Activated naive CD8-positive, alpha-beta T cell treated with anti-CD3 and anti-CD28 coated beads, Interleukin-2, amount 10 ng/mL, durations not matched to agents 7 days and 5 days (primary cell): Measurements from ENCODE around the gene UBE2G2. TPM values are rescaled to one million over a fixed set of nuclear protein-coding genes. Genes with fewer than 3 reads are reported as not detected.

Experiments used
- ATAC-seq: fragments of 150-1000 bp; cut with Tn5 transposase; one replicate; pipeline ENCODE4 v1.10.0; 2021; ENCODE audit warnings: low read depth, moderate library complexity
- POLR2A ChIA-PET: fragments of 350-600 bp; sonication (Branson Sonifier 250); formaldehyde crosslinking; loops from one replicate; lab custom pipeline; 2021; ENCODE audit warnings: antibody characterized with exemption; lab: Charles Lee
- DNase-seq: peaks from one replicate; pipeline ENCODE4 v3.0.0; 2021
- H3K27ac Mint-ChIP-seq: one replicate; pipeline ENCODE4 v1.8.0; 2022; ENCODE audit warnings: mild to moderate bottlenecking, mixed read lengths
- H3K27me3 Mint-ChIP-seq: one replicate; pipeline ENCODE4 v1.8.0; 2022; ENCODE audit warnings: mild to moderate bottlenecking, moderate library complexity, mixed read lengths
- H3K36me3 Mint-ChIP-seq: one replicate; pipeline ENCODE4 v1.8.0; 2021; ENCODE audit warnings: mild to moderate bottlenecking, mixed read lengths
- H3K4me1 Mint-ChIP-seq: one replicate; pipeline ENCODE4 v1.8.0; 2021; ENCODE audit warnings: mixed read lengths
- H3K4me3 Mint-ChIP-seq: one replicate; pipeline ENCODE4 v1.8.0; 2022; ENCODE audit warnings: mild to moderate bottlenecking, moderate library complexity, mixed read lengths
- H3K9me3 Mint-ChIP-seq: one replicate; pipeline ENCODE4 v1.8.0; 2021; ENCODE audit warnings: mixed read lengths
- total RNA-seq, 2 experiments: library from RNA; stranded (reverse); gene quantifications; one replicate each; pipeline ENCODE4 v1.2.3, GENCODE V29; 2021

Gene UBE2G2
- total RNA-seq, 2 experiments from 2014 or later, result 111 TPM

DNA sequence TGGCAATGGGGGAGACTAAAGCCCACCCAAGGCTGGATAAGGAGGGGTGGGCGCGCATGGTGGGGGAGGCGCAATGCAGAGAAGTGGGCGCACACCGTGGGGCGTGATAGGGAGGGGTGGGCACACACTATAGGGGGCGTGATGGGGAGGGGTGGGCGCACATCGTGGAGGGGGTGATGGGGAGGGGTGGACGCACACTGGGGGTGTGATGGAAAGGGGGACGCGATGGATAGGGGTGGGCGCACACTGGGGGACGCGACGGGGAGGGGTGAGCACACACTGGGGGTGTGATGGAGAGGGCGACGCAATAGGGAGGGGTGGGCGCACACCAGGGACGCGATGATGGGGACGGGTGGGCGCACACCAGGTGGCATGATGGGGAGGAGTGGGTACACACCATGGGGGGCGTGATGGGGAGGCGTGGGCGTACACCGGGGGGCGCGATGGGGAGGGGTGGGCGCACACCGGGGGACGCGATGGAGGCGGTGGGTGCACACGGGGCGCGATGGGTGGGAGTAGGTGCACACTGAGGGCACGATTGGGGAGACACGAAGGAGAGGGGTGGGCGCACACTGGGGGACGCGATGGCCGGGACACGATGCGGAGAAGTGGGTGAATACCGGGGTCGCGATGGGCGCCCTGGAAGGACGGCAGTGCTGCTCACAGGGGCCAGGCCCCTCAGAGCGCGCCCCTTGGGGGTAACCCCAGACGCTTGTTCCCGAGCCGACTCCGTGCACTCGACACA, 15.3 kb upstream of the UBE2G2 start:
- H3K27me3 Mint-ChIP-seq, result no peaks in the 10 kb centered on the region
- H3K27ac Mint-ChIP-seq, result peak overlapping the region; percentile 48
- no peak for ATAC-seq
- POLR2A ChIA-PET, result interaction anchor here (0.6 to 1.1 kb wide), 7 partner anchors 15 to 103 kb away, joined by 3 to 10 read pairs (median 4); partner anchors contain the start of gene UBE2G2
- H3K9me3 Mint-ChIP-seq, result no peaks in the 10 kb centered on the region
- peaks cover 11% of the 10 kb centered on the region for H3K4me1 Mint-ChIP-seq
- H3K36me3 Mint-ChIP-seq, result peaks cover 2% of the 10 kb centered on the region
- no peak for DNase-seq
- peak overlapping the region; percentile 80 for H3K4me3 Mint-ChIP-seq

DNA sequence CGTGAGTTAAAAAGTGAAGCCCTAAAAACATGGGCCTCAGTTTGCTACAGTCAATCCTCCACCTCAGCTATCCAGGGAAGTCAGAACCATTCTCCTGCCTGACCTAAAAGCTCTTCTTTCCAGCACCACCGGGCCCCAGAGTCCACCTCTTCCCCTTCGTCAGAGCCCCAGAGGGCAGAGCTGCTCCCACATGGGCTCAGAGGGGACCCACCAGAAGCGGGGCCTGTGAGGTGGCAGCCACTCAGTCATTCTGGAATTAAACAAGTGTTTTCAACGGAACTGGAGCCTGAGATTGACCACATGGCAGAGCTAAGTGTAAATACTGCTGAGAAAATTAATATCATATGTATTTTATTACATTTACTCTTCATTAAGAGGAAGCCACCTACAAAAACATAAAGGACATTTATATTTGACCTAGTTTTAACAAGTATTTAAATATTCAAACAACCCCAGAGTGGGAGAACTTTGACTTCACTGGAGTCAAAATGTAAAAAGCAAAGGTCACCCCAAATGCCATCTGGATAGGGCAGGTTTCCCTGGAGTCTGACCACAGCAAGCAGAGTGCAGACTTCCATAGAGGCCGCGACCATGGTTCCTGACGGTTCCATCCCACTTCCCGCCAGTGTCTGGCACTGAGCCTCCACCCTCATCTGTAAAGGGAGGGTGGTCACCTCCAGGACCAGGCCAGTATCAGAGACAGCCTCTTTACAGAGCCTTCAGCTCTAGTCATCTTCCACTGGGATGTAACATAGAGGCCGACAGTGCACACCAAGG, 14.4 kb upstream of the UBE2G2 start:
- POLR2A ChIA-PET, result interaction anchor here (1.4 to 1.6 kb wide), 2 partner anchors 11 to 14 kb away, joined by 8 read pairs; partner anchors contain the start of gene UBE2G2
- H3K27ac Mint-ChIP-seq, result no peak overlapping the region
- no peaks in the 10 kb centered on the region for H3K27me3 Mint-ChIP-seq
- H3K4me1 Mint-ChIP-seq, result peaks cover 15% of the 10 kb centered on the region
- DNase-seq, result no peak
- no peak for ATAC-seq
- H3K36me3 Mint-ChIP-seq, result peaks cover 4% of the 10 kb centered on the region
- peak overlapping the region; percentile 80 for H3K4me3 Mint-ChIP-seq
- H3K9me3 Mint-ChIP-seq, result no peaks in the 10 kb centered on the region

DNA sequence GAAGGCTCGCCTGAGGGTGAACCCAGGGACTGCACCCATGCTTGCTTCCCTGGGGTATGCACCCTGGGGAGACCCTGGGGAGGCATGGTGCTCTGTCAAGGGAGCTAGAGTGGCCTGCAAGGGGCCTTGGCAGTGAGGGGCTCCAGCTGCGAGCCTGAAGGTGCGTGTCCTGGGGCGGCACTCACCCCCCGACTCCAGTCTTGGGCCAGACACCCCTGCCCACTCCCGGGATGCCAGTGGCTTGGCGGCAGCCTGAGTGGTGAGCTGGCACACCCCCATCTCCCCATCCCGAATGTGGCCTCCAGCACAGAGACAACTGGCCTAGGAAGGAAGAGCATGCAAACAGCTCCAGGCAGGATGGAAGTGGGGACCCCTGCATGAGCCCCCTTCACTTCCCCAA, 13.6 kb upstream of the UBE2G2 start:
- Mint-ChIP-seq H3K4me3 (no peak overlapping the region), H3K27me3 (no peaks in the 10 kb centered on the region), H3K27ac (no peak overlapping the region), H3K9me3 (no peaks in the 10 kb centered on the region), H3K4me1 (peaks cover 17% of the 10 kb centered on the region), H3K36me3 (peaks cover 6% of the 10 kb centered on the region)
- POLR2A ChIA-PET, result interaction anchor here (1.4 to 1.6 kb wide), 2 partner anchors 10 to 14 kb away, joined by 8 read pairs; partner anchors contain the start of gene UBE2G2
- ATAC-seq, result no peak
- DNase-seq, result no peak

GRCh38 chr21:44814498-44815023, 12.9 kb upstream of the UBE2G2 start:
- Mint-ChIP-seq H3K27ac (no peak overlapping the region), H3K27me3 (no peaks in the 10 kb centered on the region)
- no peak for ATAC-seq

DNA sequence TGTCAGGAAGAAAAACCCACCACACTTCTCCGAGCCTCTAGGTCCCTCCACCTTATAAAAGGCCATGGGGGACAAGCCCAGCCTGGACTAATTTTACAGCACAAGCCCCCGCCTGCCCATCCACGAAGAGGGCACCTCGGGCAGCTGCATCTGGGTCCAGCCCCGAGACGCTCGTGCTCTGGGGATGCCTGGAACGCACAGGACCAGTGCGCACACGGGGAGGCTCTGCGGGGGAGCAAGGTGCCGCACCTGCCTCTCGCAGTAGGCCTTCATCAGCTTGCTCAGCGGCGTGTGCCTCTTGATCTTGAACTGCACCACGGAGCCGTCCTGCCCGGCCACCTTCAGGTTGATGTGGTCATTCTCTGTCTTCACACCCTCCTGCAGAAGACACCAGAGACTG, 12.1 kb upstream of the UBE2G2 start:
- peaks cover 17% of the 10 kb centered on the region for H3K4me1 Mint-ChIP-seq

More at GRCh38 chr21:44814498-44815023, 12.9 kb upstream of the UBE2G2 start:
- peaks cover 4% of the 10 kb centered on the region for H3K36me3 Mint-ChIP-seq
- H3K4me1 Mint-ChIP-seq, result peaks cover 17% of the 10 kb centered on the region
- no peak for DNase-seq
- POLR2A ChIA-PET, result interaction anchor here (1.6 kb wide), 1 partner anchor 13 kb away, joined by 8 read pairs; the partner anchor contains the start of gene UBE2G2
- no peak overlapping the region for H3K4me3 Mint-ChIP-seq
- no peaks in the 10 kb centered on the region for H3K9me3 Mint-ChIP-seq

DNA sequence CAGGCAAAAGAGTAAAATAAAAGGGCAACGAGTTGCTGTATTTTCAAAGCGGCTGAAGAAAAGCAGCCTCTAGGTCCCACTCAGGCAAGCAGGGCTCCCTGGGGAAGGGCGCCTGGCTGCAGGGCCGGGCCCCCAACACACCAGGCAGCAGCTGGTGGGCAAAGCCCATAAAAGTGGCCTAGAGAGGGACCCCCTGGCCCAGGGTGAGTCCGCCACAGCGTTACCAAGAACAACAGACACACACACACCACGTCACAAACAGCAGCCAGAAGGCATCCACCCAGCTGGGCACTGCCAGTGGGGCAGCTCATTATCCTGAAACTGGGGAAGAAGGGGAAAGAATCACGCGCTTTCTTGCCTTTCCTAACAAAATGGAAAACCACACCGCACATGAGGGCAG, 11.5 kb upstream of the UBE2G2 start:
- Mint-ChIP-seq H3K4me1 (peaks cover 17% of the 10 kb centered on the region), H3K4me3 (no peak overlapping the region), H3K27me3 (no peaks in the 10 kb centered on the region), H3K27ac (no peak overlapping the region), H3K9me3 (no peaks in the 10 kb centered on the region), H3K36me3 (peaks cover 6% of the 10 kb centered on the region)
- ATAC-seq, result no peak
- DNase-seq, result no peak
- POLR2A ChIA-PET, result no interaction called here

More for the DNA sequence above, 12.1 kb upstream of the UBE2G2 start:
- Mint-ChIP-seq H3K27ac (no peak overlapping the region), H3K27me3 (no peaks in the 10 kb centered on the region), H3K36me3 (peaks cover 6% of the 10 kb centered on the region), H3K4me3 (no peak overlapping the region), H3K9me3 (no peaks in the 10 kb centered on the region)
- ATAC-seq, result no peak
- DNase-seq, result no peak
- POLR2A ChIA-PET, result no interaction called here

DNA sequence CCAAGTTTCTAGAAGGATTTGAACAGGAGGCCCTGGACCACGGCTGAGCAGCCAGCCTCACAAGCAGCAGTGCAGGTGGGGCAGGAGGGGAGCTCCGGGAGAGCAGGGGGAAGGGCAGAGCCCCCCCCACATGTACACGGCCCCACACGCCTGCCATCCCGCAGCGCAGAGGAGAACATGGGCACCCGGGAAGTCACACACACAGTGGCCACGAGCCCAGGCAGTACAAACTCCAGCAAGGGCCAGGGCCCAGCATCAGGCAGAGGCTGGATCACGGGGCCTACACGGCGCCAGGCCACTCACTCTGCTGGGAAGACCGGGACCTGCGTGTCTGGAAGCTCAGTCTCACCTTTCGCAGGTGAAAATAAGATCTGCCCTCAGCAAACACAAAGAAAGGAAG, 11.0 kb upstream of the UBE2G2 start:
- Mint-ChIP-seq H3K27me3 (no peaks in the 10 kb centered on the region), H3K4me3 (no peak overlapping the region), H3K36me3 (peaks cover 6% of the 10 kb centered on the region), H3K4me1 (peaks cover 17% of the 10 kb centered on the region), H3K9me3 (no peaks in the 10 kb centered on the region), H3K27ac (no peak overlapping the region)
- no peak for ATAC-seq
- POLR2A ChIA-PET, result no interaction called here
- DNase-seq, result no peak

DNA sequence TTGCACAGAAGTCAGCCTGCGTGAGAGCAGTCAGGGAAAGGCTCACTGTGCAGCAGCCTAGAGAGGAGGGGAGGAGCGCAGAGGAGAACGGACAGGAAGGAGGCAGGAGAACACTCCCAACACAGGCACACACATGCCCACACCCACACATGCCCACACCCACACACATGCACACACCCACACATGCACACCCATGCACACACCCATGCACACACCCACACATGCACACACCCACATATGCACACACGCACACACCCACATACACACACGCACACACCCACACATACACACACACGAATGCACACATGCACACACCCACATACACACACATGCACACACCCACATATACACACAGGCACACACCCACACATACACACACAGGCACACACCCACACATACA, 9.2 kb upstream of the UBE2G2 start:
- no peak overlapping the region for H3K27ac Mint-ChIP-seq

DNA sequence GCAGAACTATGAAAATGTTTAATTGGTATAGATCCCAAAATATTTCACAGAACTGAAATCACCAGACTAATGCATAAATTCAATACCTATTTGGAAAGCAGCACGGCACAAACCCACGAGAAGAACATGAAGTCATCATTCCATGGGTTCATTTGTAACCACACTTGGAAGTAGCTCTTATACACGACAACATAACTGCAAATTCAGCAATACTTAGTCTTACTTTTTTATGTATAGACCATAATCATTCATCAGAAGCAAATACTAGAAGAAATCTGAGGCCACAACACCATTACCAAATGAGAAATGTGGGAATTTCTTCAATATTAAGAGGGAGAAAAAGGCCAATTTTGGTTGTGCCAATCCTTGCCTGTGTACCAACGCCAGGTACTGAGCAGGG, 4.2 kb upstream of the UBE2G2 start:
- peaks cover 19% of the 10 kb centered on the region for H3K4me1 Mint-ChIP-seq
- no peak overlapping the region for H3K4me3 Mint-ChIP-seq
- no peaks in the 10 kb centered on the region for H3K9me3 Mint-ChIP-seq
- peaks cover 12% of the 10 kb centered on the region for H3K36me3 Mint-ChIP-seq
- no peak for DNase-seq
- no peak overlapping the region for H3K27ac Mint-ChIP-seq
- ATAC-seq, result no peak
- H3K27me3 Mint-ChIP-seq, result no peaks in the 10 kb centered on the region
- POLR2A ChIA-PET, result interaction anchor here (0.9 to 2.0 kb wide), 2 partner anchors 10 to 68 kb away, joined by 3 to 8 read pairs; partner anchors contain the start of gene PTTG1IP

More for the DNA sequence above, 9.2 kb upstream of the UBE2G2 start:
- Mint-ChIP-seq H3K4me1 (peaks cover 12% of the 10 kb centered on the region), H3K27me3 (no peaks in the 10 kb centered on the region), H3K9me3 (no peaks in the 10 kb centered on the region), H3K4me3 (no peak overlapping the region), H3K36me3 (peaks cover 10% of the 10 kb centered on the region)
- POLR2A ChIA-PET, result no interaction called here
- no peak for ATAC-seq
- DNase-seq, result no peak

GRCh38 chr21:44805226-44805625, 3.6 kb upstream of the UBE2G2 start:
- Mint-ChIP-seq H3K27ac (peak overlapping the region; percentile 27), H3K9me3 (no peaks in the 10 kb centered on the region), H3K36me3 (peaks cover 12% of the 10 kb centered on the region), H3K27me3 (no peaks in the 10 kb centered on the region), H3K4me1 (peaks cover 23% of the 10 kb centered on the region), H3K4me3 (no peak overlapping the region)
- POLR2A ChIA-PET, result interaction anchor here (0.9 to 2.0 kb wide), 2 partner anchors 11 to 69 kb away, joined by 3 to 8 read pairs; partner anchors contain the start of gene PTTG1IP
- ATAC-seq (no peak), DNase-seq (no peak)

DNA sequence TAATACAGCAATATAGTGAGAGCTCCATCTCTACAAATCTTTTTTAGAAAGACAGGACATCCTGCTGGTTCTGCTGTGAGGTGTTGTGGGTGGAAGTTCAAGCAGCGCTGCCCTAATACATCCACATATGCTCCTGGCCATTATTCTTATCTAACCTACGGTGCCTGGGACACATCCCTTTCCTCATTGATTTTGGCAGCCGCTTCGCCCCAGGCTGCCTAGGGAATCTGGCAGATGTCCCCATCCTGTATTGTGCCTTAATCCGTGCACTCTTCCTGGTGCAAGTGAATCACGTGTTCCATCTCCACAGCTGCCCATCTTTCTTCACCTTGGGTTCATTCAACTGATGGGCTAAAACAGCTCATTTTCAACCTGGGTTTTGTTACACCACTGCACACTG, 3.1 kb upstream of the UBE2G2 start:
- Mint-ChIP-seq H3K36me3 (peaks cover 12% of the 10 kb centered on the region), H3K27ac (peak overlapping the region; percentile 27), H3K4me1 (peaks cover 27% of the 10 kb centered on the region), H3K9me3 (no peaks in the 10 kb centered on the region), H3K4me3 (no peak overlapping the region), H3K27me3 (no peaks in the 10 kb centered on the region)
- POLR2A ChIA-PET, result interaction anchor here (0.9 to 2.0 kb wide), 2 partner anchors 11 to 69 kb away, joined by 3 to 8 read pairs; partner anchors contain the start of gene PTTG1IP
- DNase-seq (no peak), ATAC-seq (no peak)

- Mint-ChIP-seq H3K27ac (no peak overlapping the region), H3K9me3 (no peaks in the 10 kb centered on the region), H3K36me3 (peaks cover 12% of the 10 kb centered on the region), H3K4me3 (no peak overlapping the region), H3K4me1 (peaks cover 33% of the 10 kb centered on the region), H3K27me3 (no peaks in the 10 kb centered on the region)
- POLR2A ChIA-PET, result interaction anchor here (1.0 to 2.0 kb wide), 2 partner anchors 12 to 70 kb away, joined by 3 to 8 read pairs; partner anchors contain the start of gene PTTG1IP
- DNase-seq (no peak), ATAC-seq (no peak)
Measured at GRCh38 chr21:44803651-44804050, 2.0 kb upstream of the UBE2G2 start.
